RWPE2 (cell line): ENCODE measurements around the gene SST.

Experiments
- ATAC-seq: fragments of 200-7000 bp; cut with Tn5 transposase; 3 replicates; pipeline ENCODE4 v1.9.1; 2021; ENCODE audit warnings: low read depth
- DNase-seq: peaks from one replicate; pipeline ENCODE4 v3.0.0-alpha.2; 2020; ENCODE audit warnings: low spot score
- H3K27ac ChIP-seq: fragments of 450-650 bp; 2 replicates; pipeline ENCODE4 v1.5.1; 2017; ENCODE audit warnings: mild to moderate bottlenecking; ENCODE audit not compliant: poor library complexity, severe bottlenecking
- H3K27me3 ChIP-seq: fragments of 250-450 bp; sonication (Bioruptor Pico); 2 replicates; pipeline ENCODE4 v1.5.1; 2021; ENCODE audit warnings: mild to moderate bottlenecking, moderate library complexity; ENCODE audit not compliant: insufficient read depth, poor library complexity, severe bottlenecking
- H3K36me3 ChIP-seq: fragments of 250-450 bp; sonication (Bioruptor Pico); 2 replicates; pipeline ENCODE4 v1.5.1; 2020; ENCODE audit warnings: low read depth, mild to moderate bottlenecking, moderate library complexity
- H3K4me1 ChIP-seq: fragments of 250-450 bp; sonication (Bioruptor Pico); 2 replicates; pipeline ENCODE4 v1.5.1; 2021; ENCODE audit warnings: mild to moderate bottlenecking, moderate library complexity; ENCODE audit not compliant: insufficient read depth, poor library complexity, severe bottlenecking
- H3K4me3 ChIP-seq: fragments of 250-450 bp; sonication (Bioruptor Pico); 2 replicates; pipeline ENCODE4 v1.5.1; 2021; ENCODE audit warnings: mild to moderate bottlenecking, moderate library complexity; ENCODE audit not compliant: severe bottlenecking
- H3K9me3 ChIP-seq: fragments of 250-450 bp; sonication (Bioruptor Pico); 2 replicates; pipeline ENCODE4 v1.5.1; 2021; ENCODE audit warnings: mild to moderate bottlenecking, moderate library complexity; ENCODE audit not compliant: severe bottlenecking
- CTCF ChIP-seq: fragments of 450-650 bp; IDR thresholded peaks from one replicate; pipeline ENCODE4 v1.5.1; 2017; ENCODE audit warnings: mild to moderate bottlenecking, moderate library complexity; ENCODE audit not compliant: poor library complexity, severe bottlenecking

Gene SST

GRCh38 chr3:187626581-187626980 lies 43.6 kb downstream of the SST start:
- ATAC-seq (no peak), DNase-seq (no peak)
- no peak overlapping the region for H3K27ac ChIP-seq
- H3K4me3 ChIP-seq = no peak overlapping the region
- no peak for TF ChIP-seq CTCF
- no peaks in the 10 kb centered on the region for H3K4me1 ChIP-seq
- H3K27me3 ChIP-seq = peaks cover 3% of the 10 kb centered on the region
- no peaks in the 10 kb centered on the region for H3K9me3 ChIP-seq
- no peaks in the 10 kb centered on the region for H3K36me3 ChIP-seq

GRCh38 chr3:187624588-187624987 lies 45.6 kb downstream of the SST start:
- Histone ChIP-seq H3K4me3 (no peak overlapping the region), H3K9me3 (no peaks in the 10 kb centered on the region), H3K36me3 (no peaks in the 10 kb centered on the region), H3K27me3 (peaks cover 3% of the 10 kb centered on the region), H3K27ac (no peak overlapping the region), H3K4me1 (no peaks in the 10 kb centered on the region)
- ATAC-seq (0 out of 3 replicates have a peak, but pooled peaks have one; percentile 19), DNase-seq (no peak)
- no peak for TF ChIP-seq CTCF

DNA sequence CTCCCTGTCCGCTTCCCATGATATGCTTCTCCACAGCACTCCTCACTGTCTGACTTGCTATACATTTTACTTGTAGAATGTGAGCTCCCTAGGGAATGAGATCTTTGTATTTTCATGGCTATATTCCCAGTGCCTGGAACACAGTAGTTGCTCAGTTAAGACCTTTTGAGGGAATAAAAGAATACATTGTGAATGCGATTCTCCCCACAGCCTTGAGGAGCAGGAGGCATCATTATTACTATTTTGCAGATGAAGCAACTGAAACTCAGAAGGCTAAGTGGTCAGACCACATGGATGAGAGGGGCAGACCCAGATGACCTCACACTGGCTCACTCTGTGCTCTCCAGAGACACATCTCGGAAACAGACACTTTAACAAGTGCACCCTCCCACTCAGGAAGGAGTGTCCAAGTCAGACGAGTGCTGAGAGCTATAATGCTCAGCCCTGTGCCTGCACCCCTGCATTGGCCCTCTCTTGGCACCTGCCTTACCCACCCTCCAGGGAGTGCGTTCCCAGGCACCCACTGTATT lies 46.8 kb downstream of the SST start:
- peaks cover 3% of the 10 kb centered on the region for H3K27me3 ChIP-seq
- H3K27ac ChIP-seq = no peak overlapping the region
- no peaks in the 10 kb centered on the region for H3K4me1 ChIP-seq
- TF ChIP-seq CTCF = no peak
- DNase-seq = no peak
- H3K4me3 ChIP-seq = no peak overlapping the region
- H3K36me3 ChIP-seq = no peaks in the 10 kb centered on the region
- no peaks in the 10 kb centered on the region for H3K9me3 ChIP-seq
- no peak for ATAC-seq

DNA sequence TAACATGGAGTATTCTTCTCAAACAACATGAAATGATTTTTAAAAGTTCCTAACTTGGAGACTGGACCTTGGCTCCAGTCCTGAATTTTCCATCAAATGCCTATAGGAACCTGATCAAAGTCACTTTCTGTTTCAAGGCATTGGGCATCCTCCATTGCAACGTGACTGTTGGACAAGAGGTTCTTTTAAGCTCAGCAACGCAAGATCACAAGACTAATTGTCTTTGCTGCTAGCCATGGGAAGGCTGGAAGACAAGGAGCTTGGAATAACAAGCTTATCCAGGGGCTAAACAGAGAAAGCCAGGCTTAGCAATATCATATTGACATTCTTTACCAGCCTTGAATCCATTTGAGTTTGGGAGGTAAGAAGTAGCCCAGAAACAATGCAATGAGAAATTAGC lies 48.3 kb downstream of the SST start:
- H3K9me3 ChIP-seq = no peaks in the 10 kb centered on the region
- H3K4me1 ChIP-seq = no peaks in the 10 kb centered on the region
- H3K4me3 ChIP-seq = no peak overlapping the region
- no peaks in the 10 kb centered on the region for H3K36me3 ChIP-seq
- DNase-seq (no peak), ATAC-seq (no peak)
- peaks cover 3% of the 10 kb centered on the region for H3K27me3 ChIP-seq
- H3K27ac ChIP-seq = no peak overlapping the region
- no peak for TF ChIP-seq CTCF

DNA sequence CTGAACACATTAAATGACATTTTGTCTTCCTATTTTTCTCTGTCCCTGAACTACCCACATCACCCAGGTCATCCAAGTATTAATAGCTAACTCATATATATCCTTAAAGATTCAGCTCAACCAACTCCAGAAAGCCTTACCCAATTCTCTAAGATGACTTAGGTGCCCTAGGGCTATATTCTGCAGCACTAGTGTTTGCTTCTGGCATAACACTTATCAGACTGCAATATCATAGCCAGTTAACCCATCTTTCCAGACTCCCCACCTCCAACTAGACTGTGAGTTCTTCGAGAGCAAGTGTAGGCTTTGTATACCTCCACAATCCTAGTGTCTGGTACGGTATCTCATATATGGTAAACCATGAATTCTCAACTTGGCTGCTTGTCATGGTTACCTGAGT lies 50.7 kb downstream of the SST start:
- no peak for DNase-seq

More for the DNA sequence above, 50.7 kb downstream of the SST start:
- peaks cover 3% of the 10 kb centered on the region for H3K27me3 ChIP-seq
- H3K4me3 ChIP-seq = no peak overlapping the region
- no peaks in the 10 kb centered on the region for H3K4me1 ChIP-seq
- H3K36me3 ChIP-seq = no peaks in the 10 kb centered on the region
- ATAC-seq = no peak
- H3K9me3 ChIP-seq = no peaks in the 10 kb centered on the region
- no peak overlapping the region for H3K27ac ChIP-seq
- TF ChIP-seq CTCF = no peak
